HG03520 (cell line): ENCODE results near the gene APOH.

ENCODE experiments used
- ATAC-seq: cut with Tn5 transposase; IDR thresholded peaks from one replicate; pipeline ENCODE4 v1.9.1; 2021; ENCODE audit warnings: mild to moderate bottlenecking, moderate library complexity; ENCODE audit not compliant: unreplicated experiment

Gene APOH

DNA sequence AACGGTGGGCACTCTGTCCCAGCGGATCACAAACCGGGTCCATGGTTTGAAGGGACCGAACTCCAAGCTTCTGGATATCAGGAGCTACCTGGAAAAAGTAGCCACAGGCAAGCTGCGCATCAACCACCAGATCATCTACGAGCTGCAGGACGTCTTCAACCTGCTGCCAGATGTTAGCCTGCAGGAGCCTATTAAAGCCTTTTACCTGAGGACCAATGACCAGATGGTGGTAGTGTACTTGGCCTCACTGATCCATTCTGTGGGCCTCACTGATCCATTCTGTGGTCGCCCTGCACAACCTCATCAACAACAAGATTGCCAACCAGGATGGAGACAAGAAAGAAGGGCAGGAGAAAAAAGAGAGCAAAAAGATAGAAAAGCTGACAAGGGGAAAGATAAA, 31.0 kb downstream of the APOH start:
- ATAC-seq, result no peak

DNA sequence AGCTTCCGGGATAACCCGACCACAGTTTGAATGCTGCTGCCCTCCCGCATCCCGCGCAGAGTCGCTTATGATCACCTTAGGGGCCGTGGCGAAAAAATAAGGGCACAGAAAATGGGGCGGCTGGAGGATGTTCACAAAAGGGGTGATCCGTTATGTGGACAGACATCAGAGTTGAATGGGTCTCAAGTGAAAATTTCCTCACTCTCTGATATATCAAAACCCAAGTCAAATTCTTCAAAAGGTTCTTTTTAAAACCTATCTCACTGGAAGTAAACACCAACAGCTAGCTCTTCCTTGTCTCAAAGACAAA, 36.9 kb downstream of the APOH start:
- no peak for ATAC-seq

- peak; percentile 55 for ATAC-seq
These were observed 37.4 kb downstream of the APOH start, which contains the start of gene CEP112 for GRCh38 chr17:66191593-66192377. Gene CEP112 (minus strand): TSS chr17:66192133.

- no peak for ATAC-seq
These were observed 38.2 kb downstream of the APOH start for GRCh38 chr17:66190738-66191592.

DNA sequence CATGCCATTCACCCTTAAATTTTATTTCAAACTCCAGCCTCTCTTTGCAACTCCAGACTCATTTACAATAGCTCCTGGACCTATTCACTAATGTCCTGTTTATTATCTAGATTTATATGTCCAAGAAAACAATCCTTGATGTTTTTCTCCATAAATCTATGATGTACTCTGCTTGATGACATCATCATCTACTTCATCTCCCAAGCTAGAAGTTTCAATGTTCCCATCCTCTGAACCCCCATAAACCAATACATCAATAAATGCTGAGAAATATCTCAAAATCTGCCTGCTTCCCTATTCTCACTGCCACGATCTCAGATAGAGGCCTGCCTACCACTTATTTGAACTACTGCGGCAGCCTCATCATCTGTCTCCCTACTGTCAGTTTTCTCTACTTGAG, 41.5 kb downstream of the APOH start:
- no peak for ATAC-seq

DNA sequence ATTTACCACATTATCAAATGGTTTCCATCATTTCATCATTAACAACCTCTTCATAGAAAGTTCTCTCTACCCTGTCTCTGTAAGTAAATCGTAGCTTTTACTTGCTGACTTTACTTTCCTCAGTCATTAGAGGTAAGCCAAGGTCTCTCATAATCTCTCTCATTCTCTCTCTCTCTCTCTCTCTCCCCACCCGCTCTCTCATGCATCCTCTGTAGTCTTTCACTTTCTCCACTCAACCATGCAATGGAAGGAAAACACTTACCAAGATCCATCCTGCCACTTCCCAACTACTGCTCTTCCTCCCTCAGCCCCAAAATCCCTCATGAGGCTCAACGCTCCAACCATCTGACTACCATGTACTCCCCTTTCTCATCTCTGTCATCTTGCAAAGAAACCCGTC, 43.4 kb downstream of the APOH start:
- ATAC-seq, result no peak

- no peak for ATAC-seq
These were observed 44.8 kb downstream of the APOH start for GRCh38 chr17:66184392-66184791.

GRCh38 chr17:66183529-66183928, 45.7 kb downstream of the APOH start:
- ATAC-seq, result no peak

DNA sequence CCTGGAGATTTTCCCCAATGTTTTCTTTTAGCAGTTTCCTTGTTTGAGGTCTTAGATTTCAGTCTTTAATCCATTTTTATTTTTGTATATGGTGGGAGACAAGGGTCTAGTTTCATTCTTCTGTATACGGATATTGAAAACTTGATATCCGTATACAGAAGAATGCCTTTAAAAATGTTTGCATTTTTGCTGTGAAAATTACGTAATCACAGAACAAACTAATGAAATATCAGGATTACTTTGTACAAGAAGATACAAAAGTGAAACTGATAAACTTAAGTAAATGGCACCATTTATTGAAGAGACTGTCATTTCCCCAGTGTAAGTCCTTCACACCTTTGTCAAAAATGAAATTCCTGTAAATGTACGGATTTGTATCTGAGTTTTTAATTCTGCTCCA, 50.6 kb downstream of the APOH start:
- ATAC-seq, result no peak

- ATAC-seq, result no peak
These were observed 52.2 kb downstream of the APOH start for GRCh38 chr17:66177048-66177447.

DNA sequence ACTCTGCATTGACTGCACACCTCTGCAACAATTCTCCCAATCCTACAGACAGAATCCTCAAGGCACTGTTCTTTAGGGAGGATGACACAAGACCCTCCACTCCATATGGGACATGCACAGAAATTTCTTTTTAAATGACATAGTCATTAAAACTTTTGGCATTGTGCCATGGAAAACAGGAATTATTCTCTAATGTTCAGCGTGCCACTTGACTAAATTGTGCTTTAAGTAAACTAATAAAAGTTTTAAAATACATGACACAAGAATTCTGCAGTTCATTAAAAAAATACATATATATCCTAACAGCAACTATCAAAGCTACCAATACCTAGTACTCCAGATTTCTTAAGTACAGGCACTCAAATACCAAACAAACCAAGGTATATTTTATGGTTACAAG, 53.3 kb downstream of the APOH start:
- ATAC-seq, result no peak

DNA sequence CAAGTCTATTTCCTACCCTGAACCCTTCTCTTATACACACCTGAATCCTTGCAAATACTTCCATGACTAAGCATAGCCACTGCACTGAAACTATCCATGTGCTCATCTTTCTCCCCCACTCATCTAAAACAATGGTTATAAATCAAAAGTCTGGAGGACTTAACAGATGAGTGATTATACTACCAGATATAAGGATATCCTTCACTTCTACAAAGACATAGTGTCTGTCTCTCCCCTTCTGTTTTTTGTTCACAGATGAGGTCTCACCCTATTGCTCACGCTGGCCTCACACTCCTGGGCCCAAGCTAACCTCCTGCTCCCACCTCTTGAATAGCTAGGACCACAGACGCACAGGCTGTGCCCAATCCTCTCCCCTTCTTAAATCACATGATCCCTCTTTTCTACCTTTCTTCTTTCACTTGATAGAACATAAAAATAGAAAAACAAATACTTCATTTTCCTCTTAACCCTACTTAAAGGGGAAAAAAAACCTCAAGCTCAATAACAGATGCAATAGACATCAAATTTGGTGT, 56.5 kb downstream of the APOH start:
- no peak for ATAC-seq

DNA sequence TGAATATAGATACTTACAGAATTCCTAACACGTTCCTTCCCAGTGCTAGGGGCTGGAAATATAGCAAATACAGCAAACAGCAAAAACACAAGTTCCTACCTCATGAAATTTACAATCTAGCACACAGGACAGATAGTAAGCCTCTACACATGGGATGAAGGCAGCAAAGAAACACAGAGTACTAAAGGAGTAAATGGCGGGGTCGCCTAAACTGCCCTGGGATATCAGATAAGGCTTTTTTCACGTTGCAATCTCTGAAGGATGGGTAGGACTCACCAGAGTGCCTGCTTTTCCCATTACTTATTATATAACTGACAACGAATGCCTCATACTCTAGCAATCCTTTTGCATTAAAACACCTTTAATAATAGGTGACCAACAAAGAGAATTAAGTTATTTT, 57.1 kb downstream of the APOH start:
- ATAC-seq, result no peak

- ATAC-seq, result no peak
These were observed 57.5 kb downstream of the APOH start for GRCh38 chr17:66171692-66172091.

DNA sequence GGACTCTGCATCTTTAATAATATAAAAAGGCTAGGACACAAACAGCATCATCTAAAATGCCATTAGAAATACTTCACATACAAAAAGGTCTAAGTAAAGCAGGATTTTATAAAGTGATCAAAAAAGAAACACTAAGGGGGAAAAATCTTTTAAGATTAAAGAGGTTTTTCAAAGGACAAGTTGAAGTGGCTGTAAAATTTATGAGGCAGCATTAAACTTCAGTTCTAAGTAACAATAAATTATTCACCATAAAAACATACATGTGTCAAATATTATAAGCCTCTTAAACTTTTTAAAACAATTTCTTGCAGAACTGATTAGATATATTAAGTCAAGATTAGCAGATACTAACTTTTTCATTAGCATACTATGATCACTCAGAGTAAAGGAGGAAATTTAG, 58.0 kb downstream of the APOH start:
- ATAC-seq, result no peak

GRCh38 chr17:66169839-66170238, 59.4 kb downstream of the APOH start:
- ATAC-seq, result no peak

GRCh38 chr17:66167189-66167815, 61.9 kb downstream of the APOH start:
- no peak for ATAC-seq

DNA sequence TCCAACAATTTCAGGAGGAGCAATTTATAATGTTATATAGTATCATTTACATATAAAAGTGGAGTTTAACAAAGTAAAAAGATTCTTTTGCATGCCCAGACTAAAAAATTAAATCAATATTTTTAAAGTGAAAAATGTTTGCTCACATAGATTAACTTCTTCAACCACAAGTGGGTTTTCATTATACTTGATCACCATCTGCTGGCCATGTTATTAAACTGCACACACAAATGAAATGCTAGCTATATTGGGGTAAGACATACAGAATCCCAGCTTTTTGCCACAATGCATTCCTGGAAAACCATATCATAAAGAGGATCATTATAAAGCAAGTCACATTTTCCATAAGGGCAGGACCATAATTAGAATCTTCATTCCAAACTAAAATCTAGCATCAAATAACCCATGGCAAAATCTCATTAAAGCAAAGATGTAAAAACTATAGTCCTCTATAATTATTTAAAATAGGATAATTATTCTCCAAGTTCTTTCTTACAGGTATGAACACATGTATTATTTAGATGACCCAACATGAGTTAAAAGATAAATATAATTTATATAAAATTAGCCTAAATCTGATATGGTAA, 63.6 kb downstream of the APOH start:
- no peak for ATAC-seq
